ENCODE results near the gene MGMT. TPM values are rescaled to one million over a fixed set of nuclear protein-coding genes. Genes with fewer than 3 reads are reported as not detected.

MGMT gene
- total RNA-seq, 3 donors from 2014 or later = 15.4 to 17.5 (median 16.3) TPM

- DNase-seq = no peak
- intact Hi-C loops (cut with DNase I, micrococcal nuclease) = no loop called here
- Histone ChIP-seq H3K36me3 (ENCODE audit: low read depth) (no peaks in the 10 kb centered on the region), H3K4me1 (ENCODE audit: low read depth) (no peaks in the 10 kb centered on the region), H3K9me3 (no peaks in the 10 kb centered on the region), H3K4me3 (no peak overlapping the region)
- no peak for ATAC-seq
- no peak for TF ChIP-seq CTCF (IDR thresholded peaks at IDR 0.05)
Observed at GRCh38 chr10:129570185-129570584, 103.1 kb downstream of the MGMT start.

GRCh38 chr10:129579228-129579627, 112.2 kb downstream of the MGMT start:
- Histone ChIP-seq H3K4me1 (ENCODE audit: low read depth) (no peaks in the 10 kb centered on the region), H3K4me3 (no peak overlapping the region), H3K36me3 (ENCODE audit: low read depth) (no peaks in the 10 kb centered on the region), H3K9me3 (no peaks in the 10 kb centered on the region)
- ATAC-seq = no peak
- DNase-seq = no peak
- intact Hi-C loops (cut with DNase I, micrococcal nuclease) = no loop called here
- no peak for TF ChIP-seq CTCF (IDR thresholded peaks at IDR 0.05)

GRCh38 chr10:129580010-129580409, 113.0 kb downstream of the MGMT start:
- Histone ChIP-seq H3K9me3 (peaks cover 4% of the 10 kb centered on the region), H3K36me3 (ENCODE audit: low read depth) (no peaks in the 10 kb centered on the region), H3K4me1 (ENCODE audit: low read depth) (no peaks in the 10 kb centered on the region), H3K4me3 (no peak overlapping the region)
- DNase-seq = no peak
- TF ChIP-seq CTCF (IDR thresholded peaks at IDR 0.05) = no peak
- no peak for ATAC-seq
- intact Hi-C loops (cut with DNase I, micrococcal nuclease) = no loop called here

GRCh38 chr10:129580901-129581300, 113.9 kb downstream of the MGMT start:
- TF ChIP-seq CTCF (IDR thresholded peaks at IDR 0.05) = no peak
- no peak for DNase-seq
- H3K4me3 ChIP-seq = no peak overlapping the region
- no peaks in the 10 kb centered on the region for H3K36me3 ChIP-seq (ENCODE audit: low read depth)
- H3K4me1 ChIP-seq (ENCODE audit: low read depth) = no peaks in the 10 kb centered on the region
- intact Hi-C loops (cut with DNase I, micrococcal nuclease) = no loop called here
- peaks cover 12% of the 10 kb centered on the region for H3K9me3 ChIP-seq
- ATAC-seq = no peak

- no peak for TF ChIP-seq CTCF (IDR thresholded peaks at IDR 0.05)
- intact Hi-C loops (cut with DNase I, micrococcal nuclease) = no loop called here
- Histone ChIP-seq H3K36me3 (ENCODE audit: low read depth) (no peaks in the 10 kb centered on the region), H3K9me3 (peaks cover 22% of the 10 kb centered on the region), H3K4me1 (ENCODE audit: low read depth) (no peaks in the 10 kb centered on the region), H3K4me3 (no peak overlapping the region)
- ATAC-seq (no peak), DNase-seq (no peak)
Observed at GRCh38 chr10:129581827-129582411, 114.9 kb downstream of the MGMT start.

- Histone ChIP-seq H3K4me3 (no peak overlapping the region), H3K4me1 (ENCODE audit: low read depth) (no peaks in the 10 kb centered on the region), H3K36me3 (ENCODE audit: low read depth) (no peaks in the 10 kb centered on the region), H3K9me3 (peaks cover 29% of the 10 kb centered on the region)
- ATAC-seq (no peak), DNase-seq (no peak)
- intact Hi-C loops (cut with DNase I, micrococcal nuclease) = no loop called here
- TF ChIP-seq CTCF (IDR thresholded peaks at IDR 0.05) = no peak
Observed at GRCh38 chr10:129583831-129584230, 116.8 kb downstream of the MGMT start.

Measured in mucosa of descending colon (tissue), 3 donors.